ENCODE measurements around the gene INPPL1. TPM values are rescaled to one million over a fixed set of nuclear protein-coding genes. Genes with fewer than 3 reads are reported as not detected.

Gene INPPL1
- total RNA-seq, 4 donors from 2014 or later = 85.9 to 114 (median 99.5) TPM

GRCh38 chr11:72267956-72268617 is 43.5 kb downstream of the INPPL1 start:
- 87 to 89% methylated on average over 2 of the region's 2 CpGs for WGBS, 2 donors
- no peaks in the 10 kb centered on the region for H3K27me3 ChIP-seq
- intact Hi-C loops (cut with DNase I) = no loop called here
- peaks cover 0 to 4% of the 10 kb centered on the region in 2 donors for H3K4me1 ChIP-seq
- TF ChIP-seq POLR2A (IDR thresholded peaks at IDR 0.05) (no peak), CTCF (IDR thresholded peaks at IDR 0.05) (no peak)
- no peak overlapping the region for H3K27ac ChIP-seq
- H3K9me3 ChIP-seq = no peaks in the 10 kb centered on the region
- no peak for DNase-seq
- H3K36me3 ChIP-seq = no peaks in the 10 kb centered on the region
- H3K4me3 ChIP-seq (replicated peaks in 1 of 3) = no peak overlapping the region

GRCh38 chr11:72271980-72272379 is 47.4 kb downstream of the INPPL1 start:
- TF ChIP-seq CTCF (IDR thresholded peaks at IDR 0.05) (no peak), POLR2A (IDR thresholded peaks at IDR 0.05) (no peak)
- no peak overlapping the region for H3K27ac ChIP-seq
- no peak for DNase-seq
- no peak overlapping the region for H3K4me3 ChIP-seq (replicated peaks in 1 of 3)
- H3K9me3 ChIP-seq = no peaks in the 10 kb centered on the region
- H3K4me1 ChIP-seq = no peaks in the 10 kb centered on the region
- 87 to 97% methylated on average over 1 of the region's 1 CpG for WGBS, 2 donors
- no peaks in the 10 kb centered on the region for H3K36me3 ChIP-seq
- H3K27me3 ChIP-seq = no peaks in the 10 kb centered on the region
- intact Hi-C loops (cut with DNase I) = no loop called here

DNA sequence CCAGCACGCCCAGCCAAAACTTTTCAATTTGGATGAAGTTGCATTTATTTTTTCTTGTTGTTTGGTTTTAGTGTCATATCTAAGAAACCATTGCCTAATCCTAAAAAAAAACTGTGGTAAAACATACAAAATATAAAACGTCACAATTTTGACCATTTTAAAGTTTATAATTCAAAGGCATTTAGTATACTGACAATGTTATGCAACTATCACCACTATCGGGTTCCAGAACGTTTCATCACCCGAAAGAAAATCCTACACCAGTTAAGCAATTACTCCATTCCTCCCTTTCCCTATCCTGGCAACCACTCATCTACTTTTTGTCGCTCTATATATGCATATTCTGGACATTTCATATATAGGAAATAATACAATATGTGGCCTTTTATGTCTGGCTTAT is 49.9 kb downstream of the INPPL1 start:
- DNase-seq = no peak
- Histone ChIP-seq H3K4me1 (no peaks in the 10 kb centered on the region), H3K27ac (no peak overlapping the region), H3K27me3 (no peaks in the 10 kb centered on the region), H3K9me3 (no peaks in the 10 kb centered on the region), H3K36me3 (no peaks in the 10 kb centered on the region), H3K4me3 (replicated peaks in 1 of 3) (no peak overlapping the region)
- 89 to 91% methylated on average over 6 of the region's 6 CpGs for WGBS, 2 donors
- intact Hi-C loops (cut with DNase I) = no loop called here
- TF ChIP-seq POLR2A (IDR thresholded peaks at IDR 0.05) (no peak), CTCF (IDR thresholded peaks at IDR 0.05) (no peak)

DNA sequence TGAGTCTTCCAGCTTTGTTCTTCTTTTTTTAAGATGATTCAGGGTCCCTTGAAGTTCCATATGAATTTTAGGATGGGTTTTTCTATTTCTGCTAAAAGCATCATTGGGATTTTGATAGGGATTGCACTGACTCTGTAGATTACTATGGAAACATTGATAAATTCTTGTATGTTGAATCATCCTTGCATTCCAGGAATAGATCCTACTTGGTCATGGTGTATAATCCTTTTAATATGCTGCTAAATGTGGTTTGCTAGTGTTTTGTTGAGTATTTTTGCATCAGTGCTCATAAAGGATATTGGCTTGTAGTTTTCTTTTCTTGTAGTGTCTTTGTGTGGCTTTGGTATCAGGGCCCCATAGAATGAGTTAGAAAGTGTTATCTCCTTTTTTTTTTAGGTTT is 54.3 kb downstream of the INPPL1 start:
- no peak for DNase-seq
- no peaks in the 10 kb centered on the region for H3K27me3 ChIP-seq
- no peaks in the 10 kb centered on the region for H3K9me3 ChIP-seq
- H3K36me3 ChIP-seq = no peaks in the 10 kb centered on the region
- TF ChIP-seq CTCF (IDR thresholded peaks at IDR 0.05) (no peak), POLR2A (IDR thresholded peaks at IDR 0.05) (no peak)
- no peak overlapping the region for H3K4me3 ChIP-seq (replicated peaks in 1 of 3)
- no peaks in the 10 kb centered on the region for H3K4me1 ChIP-seq
- intact Hi-C loops (cut with DNase I) = no loop called here
- no peak overlapping the region for H3K27ac ChIP-seq

GRCh38 chr11:72280037-72280436 is 55.5 kb downstream of the INPPL1 start:
- no peaks in the 10 kb centered on the region for H3K9me3 ChIP-seq
- no peak overlapping the region for H3K27ac ChIP-seq
- H3K27me3 ChIP-seq = no peaks in the 10 kb centered on the region
- H3K4me3 ChIP-seq (replicated peaks in 1 of 3) = no peak overlapping the region
- WGBS, 2 donors = 90 to 92% methylated on average over 12 of the region's 12 CpGs
- no peaks in the 10 kb centered on the region for H3K36me3 ChIP-seq
- intact Hi-C loops (cut with DNase I) = no loop called here
- TF ChIP-seq CTCF (IDR thresholded peaks at IDR 0.05) = no peak
- TF ChIP-seq POLR2A (IDR thresholded peaks at IDR 0.05) = no peak
- no peak for DNase-seq
- H3K4me1 ChIP-seq = no peaks in the 10 kb centered on the region
